MCF 10A (cell line): ENCODE data around the gene POU6F1. TPM values are rescaled to one million over a fixed set of nuclear protein-coding genes. Genes with fewer than 3 reads are reported as not detected.
A peak's percentile ranks its signal among the peaks of the same experiment; 100 is the strongest.
"Not testable (repeated sequence)": the region's sequence is repeated elsewhere in the genome, so short reads cannot be mapped to it uniquely, and the experiment has no call there.

ENCODE experiments used
- BruUV-seq: library from RNA; stranded (reverse); fragments of 400-500 nt; replicated peaks from 2 replicates; lab custom pipeline; 2021; lab: Mats Ljungman, UMichigan
- CTCF ChIA-PET: fragments of 300-600 bp; sonication (Branson Sonifier 250); formaldehyde crosslinking; extraction: SDS; loops from one replicate; lab custom pipeline; 2021; ENCODE audit warnings: antibody characterized with exemption, inconsistent platforms; lab: Yijun Ruan, JAX
- POLR2A ChIA-PET: fragments of 300-600, 350-650 bp; sonication (Branson Sonifier 250); formaldehyde crosslinking; extraction: SDS; loops from one replicate; lab custom pipeline; 2020; ENCODE audit warnings: antibody characterized with exemption, inconsistent platforms; lab: Yijun Ruan, JAX
- DNase-seq: peaks from one replicate; pipeline ENCODE4 v3.0.0-alpha.2; 2018; ENCODE audit not compliant: unreplicated experiment
- H3K27ac Mint-ChIP-seq: one replicate; pipeline ENCODE4 v1.8.0; 2022; ENCODE audit warnings: mild to moderate bottlenecking, low read depth, mixed read lengths; ENCODE audit not compliant: unreplicated experiment
- H3K27me3 Mint-ChIP-seq: one replicate; pipeline ENCODE4 v1.8.0; 2022; ENCODE audit warnings: mixed read lengths; ENCODE audit not compliant: insufficient read depth, unreplicated experiment
- H3K36me3 Mint-ChIP-seq: one replicate; pipeline ENCODE4 v1.8.0; 2022; ENCODE audit warnings: mild to moderate bottlenecking, moderate library complexity, mixed read lengths; ENCODE audit not compliant: insufficient read depth, unreplicated experiment
- H3K4me1 Mint-ChIP-seq: one replicate; pipeline ENCODE4 v1.8.0; 2022; ENCODE audit warnings: mixed read lengths; ENCODE audit not compliant: insufficient read depth, unreplicated experiment
- H3K4me3 Mint-ChIP-seq: one replicate; pipeline ENCODE4 v1.8.0; 2022; ENCODE audit warnings: mild to moderate bottlenecking, moderate library complexity, mixed read lengths; ENCODE audit not compliant: unreplicated experiment
- H3K9me3 Mint-ChIP-seq: one replicate; pipeline ENCODE4 v1.8.0; 2022; ENCODE audit warnings: mixed read lengths; ENCODE audit not compliant: unreplicated experiment
- CTCF ChIP-seq: fragments of 200-600 bp; IDR thresholded peaks from one replicate; pipeline ENCODE4 v1.8.0; 2022; ENCODE audit warnings: antibody characterized with exemption, mild to moderate bottlenecking; ENCODE audit not compliant: unreplicated experiment
- intact Hi-C: fragments of 100-400 bp; cut with micrococcal nuclease; formaldehyde crosslinking; loops from 2 replicates; pipeline ENCODE4 v1.14.1; 2022
- total RNA-seq: library from RNA; stranded (reverse); gene quantifications from 2 replicates; pipeline ENCODE4 v1.2.3, GENCODE V29; 2022

Gene POU6F1
- total RNA-seq, 1 experiment from 2014 or later = 3.0 TPM

GRCh38 chr12:51262758-51263177, 44.9 kb upstream of the POU6F1 start:
- H3K4me3 Mint-ChIP-seq = no peak overlapping the region
- H3K9me3 Mint-ChIP-seq = no peaks in the 10 kb centered on the region
- intact Hi-C loops = loop anchor here (10.0 kb wide), 1 partner anchor 218 kb away; the partner anchor contains the start of gene LETMD1
- H3K4me1 Mint-ChIP-seq = peaks cover 9% of the 10 kb centered on the region
- no peaks in the 10 kb centered on the region for H3K36me3 Mint-ChIP-seq
- ChIA-PET POLR2A (interaction anchor here (1.0 kb wide), 1 partner anchor 78 kb away, joined by 3 read pairs; no protein-coding TSS in a partner anchor), CTCF (interaction anchor here (0.6 to 4.1 kb wide), 5 partner anchors 10 to 1268 kb away, joined by 3 to 23 read pairs (median 3); no protein-coding TSS in a partner anchor)
- peak; percentile 55 for DNase-seq
- no peaks in the 10 kb centered on the region for H3K27me3 Mint-ChIP-seq
- TF ChIP-seq CTCF = peak; percentile 9
- H3K27ac Mint-ChIP-seq = no peak overlapping the region
- no TSS peak for BruUV-seq

- BruUV-seq, H3K9me3 Mint-ChIP-seq, POLR2A ChIA-PET, H3K27ac Mint-ChIP-seq, H3K27me3 Mint-ChIP-seq, H3K4me3 Mint-ChIP-seq, CTCF ChIA-PET, DNase-seq, H3K4me1 Mint-ChIP-seq, intact Hi-C loops, H3K36me3 Mint-ChIP-seq: not testable (repeated sequence)
Measured at GRCh38 chr12:51259600-51259999, 41.7 kb upstream of the POU6F1 start.

- intact Hi-C loops = no loop called here
- no peak overlapping the region for H3K27ac Mint-ChIP-seq
Measured at GRCh38 chr12:51254536-51254935, 36.7 kb upstream of the POU6F1 start.

GRCh38 chr12:51253276-51253675, 35.4 kb upstream of the POU6F1 start:
- Mint-ChIP-seq H3K36me3 (no peaks in the 10 kb centered on the region), H3K9me3 (no peaks in the 10 kb centered on the region), H3K4me3 (no peak overlapping the region), H3K27me3 (no peaks in the 10 kb centered on the region), H3K4me1 (no peaks in the 10 kb centered on the region), H3K27ac (no peak overlapping the region)
- TF ChIP-seq CTCF = no peak
- no peak for DNase-seq
- intact Hi-C loops = no loop called here
- BruUV-seq = no TSS peak
- ChIA-PET CTCF (interaction anchor here (0.6 to 1.9 kb wide), 6 partner anchors 9 to 876 kb away, joined by 3 to 8 read pairs (median 4); no protein-coding TSS in a partner anchor), POLR2A (interaction anchor here (0.6 to 1.7 kb wide), 4 partner anchors 13 to 1141 kb away, joined by 3 to 4 read pairs (median 3); partner anchors contain the start of gene COX14)

More at GRCh38 chr12:51254536-51254935, 36.7 kb upstream of the POU6F1 start:
- BruUV-seq = no TSS peak
- POLR2A ChIA-PET = interaction anchor here (0.5 to 1.7 kb wide), 4 partner anchors 10 to 185 kb away, joined by 3 to 5 read pairs (median 4); no protein-coding TSS in a partner anchor
- Mint-ChIP-seq H3K4me3 (no peak overlapping the region), H3K36me3 (no peaks in the 10 kb centered on the region), H3K27me3 (no peaks in the 10 kb centered on the region), H3K4me1 (no peaks in the 10 kb centered on the region), H3K9me3 (no peaks in the 10 kb centered on the region)
- TF ChIP-seq CTCF = no peak
- no peak for DNase-seq
- CTCF ChIA-PET = interaction anchor here (0.6 to 2.4 kb wide), 2 partner anchors 87 to 240 kb away, joined by 3 to 6 read pairs; no protein-coding TSS in a partner anchor
